SK-N-SH (cell line): ENCODE measurements around the gene SORBS2. TPM values are rescaled to one million over a fixed set of nuclear protein-coding genes. Genes with fewer than 3 reads are reported as not detected.
"Not testable (repeated sequence)": the region's sequence is repeated elsewhere in the genome, so short reads cannot be mapped to it uniquely, and the experiment has no call there.

ENCODE experiments used
- CTCF ChIA-PET: fragments of 300-600, 350-600 bp; formaldehyde crosslinking; extraction: SDS; loops from one replicate; lab custom pipeline; 2021; lab: Yijun Ruan, JAX
- POLR2A ChIA-PET: fragments of 350-600 bp; sonication (Branson Sonifier 250); formaldehyde crosslinking; extraction: SDS; loops from one replicate; lab custom pipeline; 2020; ENCODE audit warnings: antibody characterized with exemption, inconsistent platforms; lab: Yijun Ruan, JAX
- DNase-seq: peaks from one replicate; pipeline ENCODE4 v3.0.0; 2012
- H2AFZ ChIP-seq: fragments of 200-600 bp; sonication (generic); 2 replicates; pipeline ENCODE4 v1.8.1; 2016; ENCODE audit warnings: antibody characterized with exemption, mild to moderate bottlenecking, low read depth
- H3F3A ChIP-seq: fragments of 200-600 bp; sonication (generic); replicated peaks from 2 replicates; pipeline ENCODE3; 2016; ENCODE audit warnings: antibody characterized with exemption, mild to moderate bottlenecking; ENCODE audit not compliant: insufficient read depth
- H3K27ac ChIP-seq, 2 experiments: fragments of 200-500 bp in 1 of 2; fragments of 200-600 bp in 1 of 2; sonication (Bioruptor generic) in 1 of 2; sonication (generic), shearing (Covaris generic) in 1 of 2; 2 replicates each; pipeline versions ENCODE4 v1.5.1 to v1.6.1; 2014 to 2016; ENCODE audit warnings: low read depth in 2 of 2, inconsistent platforms in 1 of 2, low read length in 1 of 2, mild to moderate bottlenecking in 1 of 2, mixed read lengths in 1 of 2
- H3K27me3 ChIP-seq: fragments of 200-600 bp; sonication (generic), shearing (Covaris generic); 2 replicates; pipeline ENCODE4 v1.6.1; 2016; ENCODE audit warnings: mixed run types; ENCODE audit not compliant: insufficient read depth
- H3K36me3 ChIP-seq, 2 experiments: fragments of 200-500 bp in 1 of 2; fragments of 200-600 bp in 1 of 2; sonication (Bioruptor generic) in 1 of 2; sonication (generic) in 1 of 2; replicated peaks in 1 of 2; 2 replicates each; pipeline versions ENCODE3 to v1.5.1; 2014 to 2016; ENCODE audit warnings: low read length in 1 of 2, mild to moderate bottlenecking in 1 of 2; ENCODE audit not compliant: insufficient read depth in 2 of 2, control insufficient read depth in 1 of 2
- H3K4me1 ChIP-seq, 2 experiments: fragments of 200-500 bp in 1 of 2; fragments of 200-600 bp in 1 of 2; sonication (Bioruptor generic) in 1 of 2; sonication (generic), shearing (Covaris generic) in 1 of 2; 2 replicates each; pipeline versions ENCODE4 v1.5.1 to v1.6.1; 2014 to 2016; ENCODE audit warnings: low read depth in 1 of 2, low read length in 1 of 2, mixed run types in 1 of 2; ENCODE audit not compliant: insufficient read depth in 2 of 2, control insufficient read depth in 1 of 2
- H3K4me2 ChIP-seq: fragments of 200-600 bp; sonication (generic), shearing (Covaris generic); 2 replicates; pipeline ENCODE4 v1.6.1; 2017; ENCODE audit warnings: mixed run types
- H3K4me3 ChIP-seq, 2 experiments: fragments of 200-500 bp in 1 of 2; fragments of 200-600 bp in 1 of 2; sonication (Bioruptor generic) in 1 of 2; sonication (generic), shearing (Covaris generic) in 1 of 2; 2 replicates each; pipeline versions ENCODE4 v1.5.1 to v1.8.1; 2014 to 2016; ENCODE audit warnings: low read depth in 2 of 2, inconsistent platforms in 1 of 2, low read length in 1 of 2, mild to moderate bottlenecking in 1 of 2, mixed read lengths in 1 of 2, moderate library complexity in 1 of 2
- H3K79me2 ChIP-seq: fragments of 200-600 bp; sonication (generic); 2 replicates; pipeline ENCODE4 v1.8.1; 2017; ENCODE audit warnings: mild to moderate bottlenecking; ENCODE audit not compliant: insufficient read depth
- H3K9ac ChIP-seq: fragments of 200-600 bp; sonication (generic); 2 replicates; pipeline ENCODE4 v1.6.1; 2017; ENCODE audit warnings: mixed run types
- H3K9me2 ChIP-seq: fragments of 200-600 bp; sonication (generic); 2 replicates; pipeline ENCODE4 v1.6.1; 2017; ENCODE audit warnings: mixed run types
- H3K9me3 ChIP-seq: fragments of 200-600 bp; sonication (generic); 2 replicates; pipeline ENCODE4 v1.6.1; 2017; ENCODE audit warnings: mixed run types, mild to moderate bottlenecking, moderate library complexity
- H4K20me1 ChIP-seq: fragments of 200-600 bp; sonication (generic); 2 replicates; pipeline ENCODE4 v1.6.1; 2017; ENCODE audit warnings: mild to moderate bottlenecking, mixed run types; ENCODE audit not compliant: insufficient read depth
- ELF1 ChIP-seq: IDR thresholded peaks from 2 replicates; pipeline ENCODE4 v1.4.0; 2012
- EZH2phosphoT487 ChIP-seq: fragments of 200-600 bp; sonication (generic); IDR thresholded peaks from 2 replicates; pipeline ENCODE4 v1.6.1; 2017; ENCODE audit warnings: low read depth, mixed run types, mild to moderate bottlenecking, antibody characterized with exemption, moderate library complexity, borderline replicate concordance
- NRF1 ChIP-seq: IDR thresholded peaks from 2 replicates; pipeline ENCODE4 v1.6.1; 2012; ENCODE audit warnings: low read depth, mild to moderate bottlenecking, low read length
- RXRA ChIP-seq: IDR thresholded peaks from 2 replicates; pipeline ENCODE4 v1.4.0; 2012; ENCODE audit warnings: low read depth, mild to moderate bottlenecking, borderline replicate concordance
- TEAD4 ChIP-seq: IDR thresholded peaks from 2 replicates; pipeline ENCODE4 v1.4.0; 2012; ENCODE audit warnings: mild to moderate bottlenecking, borderline replicate concordance; ENCODE audit not compliant: insufficient read depth
- WGBS: methylation state at CpG from one replicate; pipeline ENCODE4 v1.1.6; 2017; ENCODE audit warnings: low lambda C conversion rate; 5-methylcytosine and 5-hydroxymethylcytosine counted together
- polyA plus RNA-seq, 3 experiments: library from polyadenylated mRNA; depleted of rRNA; stranded (reverse); fragments of >200 nt; gene quantifications; 2 replicates each; pipeline ENCODE4 v1.2.3, GENCODE V29; 2012
- TF ChIP-seq, protein P1 (sequence below): IDR thresholded peaks from 2 replicates; pipeline ENCODE4 v1.6.1; 2012; ENCODE audit warnings: mild to moderate bottlenecking, low read depth, low read length, moderate library complexity

Gene SORBS2
- polyA plus RNA-seq, 1 of the 3 experiments (the other 2 are of a cell fraction): 2.5 TPM

DNA sequence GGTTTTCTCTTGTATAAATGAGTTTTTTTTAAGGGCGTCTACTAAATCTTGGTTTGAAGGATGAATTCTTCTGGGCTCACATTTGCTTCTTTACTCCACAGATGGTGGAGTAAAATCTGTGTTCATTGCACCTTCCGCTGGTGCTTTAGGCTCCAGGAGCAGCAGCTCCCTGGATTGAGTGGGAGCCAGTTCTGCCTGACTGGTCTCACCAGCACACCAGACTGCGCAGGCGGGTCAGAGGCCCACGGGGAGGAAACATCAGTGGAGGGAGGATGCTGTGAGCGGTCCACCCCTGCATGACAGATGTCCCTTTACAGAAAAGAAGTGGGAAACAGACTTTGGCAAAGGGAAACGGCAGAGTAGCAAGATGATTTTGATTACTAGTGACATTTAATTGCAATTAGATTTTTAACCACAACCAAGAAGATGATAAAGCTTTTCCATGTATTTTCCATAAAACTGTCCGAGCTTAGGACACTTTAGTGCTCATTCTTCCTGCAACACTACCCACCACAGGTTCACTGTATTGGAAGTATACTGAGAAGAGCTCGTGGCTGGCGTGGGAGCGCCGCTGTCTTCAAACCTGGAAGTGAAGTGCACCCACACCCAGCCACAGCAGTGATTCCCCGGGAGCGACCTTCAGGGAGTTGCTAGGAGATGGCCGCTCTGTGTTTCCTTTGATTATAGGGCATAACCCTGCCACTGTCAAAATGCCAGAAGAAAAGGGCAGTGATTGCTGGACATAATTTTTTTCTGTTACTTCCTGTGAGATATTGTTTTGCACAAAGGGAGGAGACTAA, 95.2 kb downstream of the SORBS2 start:
- Histone ChIP-seq H3K9me2 (no peaks in the 10 kb centered on the region), H3K9ac (no peak overlapping the region), H3K4me1 (peaks cover 0 to 23% of the 10 kb centered on the region in 2 experiments; a peak in 1 of 4 replicates), H3K27me3 (no peaks in the 10 kb centered on the region), H2AFZ (no peak overlapping the region), H3K27ac (peak overlapping the region in 1 of 2 experiments; percentile 43; a peak in 2 of 4 replicates), H3K4me2 (no peak overlapping the region), H3F3A (no peaks in the 10 kb centered on the region), H4K20me1 (no peaks in the 10 kb centered on the region), H3K9me3 (no peaks in the 10 kb centered on the region), H3K4me3 (no peak overlapping the region), H3K79me2 (no peaks in the 10 kb centered on the region), H3K36me3 (no peaks in the 10 kb centered on the region)
- 75% methylated on average over 15 of the region's 15 CpGs for WGBS
- no peak for TF ChIP-seq EZH2phosphoT487
- no peak for TF ChIP-seq NRF1
- ChIA-PET POLR2A (no interaction called here), CTCF (interaction anchor here (0.6 to 1.3 kb wide), 2 partner anchors 10 to 97 kb away, joined by 3 to 4 read pairs; no protein-coding TSS in a partner anchor)
- peak; percentile 40 for DNase-seq

- no peaks in the 10 kb centered on the region for H3K9me3 ChIP-seq
- no peaks in the 10 kb centered on the region for H3K79me2 ChIP-seq
- TF ChIP-seq, protein P1, sequence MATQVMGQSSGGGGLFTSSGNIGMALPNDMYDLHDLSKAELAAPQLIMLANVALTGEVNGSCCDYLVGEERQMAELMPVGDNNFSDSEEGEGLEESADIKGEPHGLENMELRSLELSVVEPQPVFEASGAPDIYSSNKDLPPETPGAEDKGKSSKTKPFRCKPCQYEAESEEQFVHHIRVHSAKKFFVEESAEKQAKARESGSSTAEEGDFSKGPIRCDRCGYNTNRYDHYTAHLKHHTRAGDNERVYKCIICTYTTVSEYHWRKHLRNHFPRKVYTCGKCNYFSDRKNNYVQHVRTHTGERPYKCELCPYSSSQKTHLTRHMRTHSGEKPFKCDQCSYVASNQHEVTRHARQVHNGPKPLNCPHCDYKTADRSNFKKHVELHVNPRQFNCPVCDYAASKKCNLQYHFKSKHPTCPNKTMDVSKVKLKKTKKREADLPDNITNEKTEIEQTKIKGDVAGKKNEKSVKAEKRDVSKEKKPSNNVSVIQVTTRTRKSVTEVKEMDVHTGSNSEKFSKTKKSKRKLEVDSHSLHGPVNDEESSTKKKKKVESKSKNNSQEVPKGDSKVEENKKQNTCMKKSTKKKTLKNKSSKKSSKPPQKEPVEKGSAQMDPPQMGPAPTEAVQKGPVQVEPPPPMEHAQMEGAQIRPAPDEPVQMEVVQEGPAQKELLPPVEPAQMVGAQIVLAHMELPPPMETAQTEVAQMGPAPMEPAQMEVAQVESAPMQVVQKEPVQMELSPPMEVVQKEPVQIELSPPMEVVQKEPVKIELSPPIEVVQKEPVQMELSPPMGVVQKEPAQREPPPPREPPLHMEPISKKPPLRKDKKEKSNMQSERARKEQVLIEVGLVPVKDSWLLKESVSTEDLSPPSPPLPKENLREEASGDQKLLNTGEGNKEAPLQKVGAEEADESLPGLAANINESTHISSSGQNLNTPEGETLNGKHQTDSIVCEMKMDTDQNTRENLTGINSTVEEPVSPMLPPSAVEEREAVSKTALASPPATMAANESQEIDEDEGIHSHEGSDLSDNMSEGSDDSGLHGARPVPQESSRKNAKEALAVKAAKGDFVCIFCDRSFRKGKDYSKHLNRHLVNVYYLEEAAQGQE: no peak
- no peak for TF ChIP-seq RXRA
- TF ChIP-seq ELF1: no peak
- TF ChIP-seq TEAD4: no peak
- H2AFZ ChIP-seq: no peak overlapping the region
- no peaks in the 10 kb centered on the region for H3K9me2 ChIP-seq
- ChIA-PET CTCF (interaction anchor here (1.3 kb wide), 1 partner anchor 9 kb away, joined by 4 read pairs; no protein-coding TSS in a partner anchor), POLR2A (no interaction called here)
- peak overlapping the region in 1 of 2 experiments; percentile 43; a peak in 2 of 4 replicates for H3K27ac ChIP-seq
- H3K27me3 ChIP-seq: no peaks in the 10 kb centered on the region
- no peak overlapping the region for H3K9ac ChIP-seq
- H3K4me2 ChIP-seq: no peak overlapping the region
- WGBS: 74% methylated on average over 9 of the region's 9 CpGs
- H3F3A ChIP-seq: no peaks in the 10 kb centered on the region
- H4K20me1 ChIP-seq: no peaks in the 10 kb centered on the region
- no peak overlapping the region for H3K4me3 ChIP-seq
- peaks cover 0 to 23% of the 10 kb centered on the region in 2 experiments; a peak in 1 of 4 replicates for H3K4me1 ChIP-seq
- H3K36me3 ChIP-seq: no peaks in the 10 kb centered on the region
- no peak for DNase-seq
These were observed 95.8 kb downstream of the SORBS2 start for GRCh38 chr4:185716141-185716551.

DNA sequence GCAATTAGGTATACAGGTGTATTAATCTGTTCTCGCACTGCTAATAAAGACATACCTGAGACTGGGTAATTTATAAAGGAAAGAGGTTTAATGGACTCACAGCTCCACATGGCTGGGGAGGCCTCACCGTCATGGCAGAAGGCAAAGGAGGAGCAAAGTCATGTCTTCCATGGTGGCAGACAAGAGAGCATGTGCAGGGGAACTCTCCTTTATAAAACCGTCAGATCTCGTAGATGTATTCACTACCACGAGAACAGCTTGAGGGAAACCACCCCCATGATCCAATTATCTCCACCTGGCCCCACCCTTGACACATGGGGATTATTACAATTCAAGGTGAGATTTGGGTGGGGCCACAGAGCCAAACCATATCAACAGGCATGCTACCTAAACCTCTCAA, 97.5 kb downstream of the SORBS2 start:
- WGBS: 83% methylated on average over 5 of the region's 5 CpGs
- POLR2A ChIA-PET, DNase-seq: not testable (repeated sequence)

More for the DNA sequence above, 97.5 kb downstream of the SORBS2 start:
- H2AFZ ChIP-seq, H3K9ac ChIP-seq, H3K36me3 ChIP-seq, H3K79me2 ChIP-seq, CTCF ChIA-PET, H3K4me3 ChIP-seq, H3K9me2 ChIP-seq, H3K9me3 ChIP-seq, H4K20me1 ChIP-seq, H3K27ac ChIP-seq, H3K4me2 ChIP-seq, H3F3A ChIP-seq, H3K27me3 ChIP-seq: not testable (repeated sequence)
- H3K4me1 ChIP-seq: peaks cover 0 to 23% of the 10 kb centered on the region in 2 experiments; a peak in 1 of 4 replicates
